ENCODE results near the gene ATP11A.

DNA sequence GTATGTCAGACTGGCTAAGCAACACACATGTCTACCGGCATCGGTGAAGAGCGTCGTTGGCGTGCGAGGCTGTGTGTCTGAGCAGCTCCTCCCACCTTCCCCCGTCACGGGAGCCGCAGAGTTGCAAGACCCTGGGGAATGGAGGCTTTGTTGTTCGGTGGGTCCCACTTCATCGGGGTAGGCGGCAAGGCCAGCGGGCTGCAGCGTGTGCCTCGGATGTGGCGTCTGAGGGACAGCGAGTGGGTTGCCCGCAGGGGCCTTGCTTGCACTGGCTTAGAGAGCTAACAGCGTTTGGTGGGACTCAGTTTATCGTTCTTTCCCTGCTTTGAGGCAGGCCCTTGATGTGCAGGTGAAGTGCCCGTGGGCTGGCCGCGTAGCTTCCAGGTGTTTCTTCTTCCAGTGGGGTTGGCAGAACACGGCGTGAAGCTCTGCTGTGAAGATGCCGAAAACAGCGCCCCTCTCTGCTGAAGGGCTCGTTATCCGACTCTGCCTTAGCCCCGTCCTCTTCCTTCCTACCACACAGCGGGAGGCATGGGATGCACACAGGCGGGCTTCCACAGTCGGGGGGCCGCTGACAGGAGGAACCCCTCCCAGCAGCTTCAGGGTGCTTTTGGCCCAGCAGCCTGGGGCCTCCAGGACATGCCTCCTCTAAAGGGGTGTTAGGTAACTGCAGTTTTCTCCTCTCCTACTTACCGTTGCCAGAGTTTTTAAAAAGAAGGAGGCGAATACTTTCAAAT lies 85.2 kb downstream of the ATP11A start:
- TF ChIP-seq USF1 (CRISPR knock-in tag; IDR thresholded peaks at IDR 0.05) (no peak), POLR2A (conservative IDR thresholded peaks at IDR 0.05) (no peak), DNMT1 (IDR thresholded peaks at IDR 0.05) (no peak), ARID3A (IDR thresholded peaks at IDR 0.05; ENCODE audit: borderline replicate concordance, low read depth, low read length) (no peak), JUND (IDR thresholded peaks at IDR 0.05; ENCODE audit: borderline replicate concordance, low read depth, low read length) (no peak), JUND (tag; IDR thresholded peaks at IDR 0.05; ENCODE audit: borderline replicate concordance, low read depth, low read length) (no peak), EZH2 (IDR thresholded peaks at IDR 0.05; ENCODE audit: borderline replicate concordance, low read depth, low read length) (no peak), TBL1XR1 (IDR thresholded peaks at IDR 0.05; ENCODE audit: low read length in 2 of 2) (no peak), FOS (IDR thresholded peaks at IDR 0.05; ENCODE audit: extremely low read depth, insufficient read length) (no peak), MAZ (CRISPR knock-in tag; conservative IDR thresholded peaks at IDR 0.05 in 1 of 2, IDR thresholded peaks at IDR 0.05 in 1 of 2) (no peak), ZNF24 (IDR thresholded peaks at IDR 0.05) (no peak), HNRNPUL1 (IDR thresholded peaks at IDR 0.05; ENCODE audit: low read length) (no peak)
- TF ChIP-seq, protein P1, sequence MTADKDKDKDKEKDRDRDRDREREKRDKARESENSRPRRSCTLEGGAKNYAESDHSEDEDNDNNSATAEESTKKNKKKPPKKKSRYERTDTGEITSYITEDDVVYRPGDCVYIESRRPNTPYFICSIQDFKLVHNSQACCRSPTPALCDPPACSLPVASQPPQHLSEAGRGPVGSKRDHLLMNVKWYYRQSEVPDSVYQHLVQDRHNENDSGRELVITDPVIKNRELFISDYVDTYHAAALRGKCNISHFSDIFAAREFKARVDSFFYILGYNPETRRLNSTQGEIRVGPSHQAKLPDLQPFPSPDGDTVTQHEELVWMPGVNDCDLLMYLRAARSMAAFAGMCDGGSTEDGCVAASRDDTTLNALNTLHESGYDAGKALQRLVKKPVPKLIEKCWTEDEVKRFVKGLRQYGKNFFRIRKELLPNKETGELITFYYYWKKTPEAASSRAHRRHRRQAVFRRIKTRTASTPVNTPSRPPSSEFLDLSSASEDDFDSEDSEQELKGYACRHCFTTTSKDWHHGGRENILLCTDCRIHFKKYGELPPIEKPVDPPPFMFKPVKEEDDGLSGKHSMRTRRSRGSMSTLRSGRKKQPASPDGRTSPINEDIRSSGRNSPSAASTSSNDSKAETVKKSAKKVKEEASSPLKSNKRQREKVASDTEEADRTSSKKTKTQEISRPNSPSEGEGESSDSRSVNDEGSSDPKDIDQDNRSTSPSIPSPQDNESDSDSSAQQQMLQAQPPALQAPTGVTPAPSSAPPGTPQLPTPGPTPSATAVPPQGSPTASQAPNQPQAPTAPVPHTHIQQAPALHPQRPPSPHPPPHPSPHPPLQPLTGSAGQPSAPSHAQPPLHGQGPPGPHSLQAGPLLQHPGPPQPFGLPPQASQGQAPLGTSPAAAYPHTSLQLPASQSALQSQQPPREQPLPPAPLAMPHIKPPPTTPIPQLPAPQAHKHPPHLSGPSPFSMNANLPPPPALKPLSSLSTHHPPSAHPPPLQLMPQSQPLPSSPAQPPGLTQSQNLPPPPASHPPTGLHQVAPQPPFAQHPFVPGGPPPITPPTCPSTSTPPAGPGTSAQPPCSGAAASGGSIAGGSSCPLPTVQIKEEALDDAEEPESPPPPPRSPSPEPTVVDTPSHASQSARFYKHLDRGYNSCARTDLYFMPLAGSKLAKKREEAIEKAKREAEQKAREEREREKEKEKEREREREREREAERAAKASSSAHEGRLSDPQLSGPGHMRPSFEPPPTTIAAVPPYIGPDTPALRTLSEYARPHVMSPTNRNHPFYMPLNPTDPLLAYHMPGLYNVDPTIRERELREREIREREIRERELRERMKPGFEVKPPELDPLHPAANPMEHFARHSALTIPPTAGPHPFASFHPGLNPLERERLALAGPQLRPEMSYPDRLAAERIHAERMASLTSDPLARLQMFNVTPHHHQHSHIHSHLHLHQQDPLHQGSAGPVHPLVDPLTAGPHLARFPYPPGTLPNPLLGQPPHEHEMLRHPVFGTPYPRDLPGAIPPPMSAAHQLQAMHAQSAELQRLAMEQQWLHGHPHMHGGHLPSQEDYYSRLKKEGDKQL (CRISPR knock-in tag; IDR thresholded peaks at IDR 0.05; ENCODE audit: borderline replicate concordance) = no peak
- TF ChIP-seq, protein P2, sequence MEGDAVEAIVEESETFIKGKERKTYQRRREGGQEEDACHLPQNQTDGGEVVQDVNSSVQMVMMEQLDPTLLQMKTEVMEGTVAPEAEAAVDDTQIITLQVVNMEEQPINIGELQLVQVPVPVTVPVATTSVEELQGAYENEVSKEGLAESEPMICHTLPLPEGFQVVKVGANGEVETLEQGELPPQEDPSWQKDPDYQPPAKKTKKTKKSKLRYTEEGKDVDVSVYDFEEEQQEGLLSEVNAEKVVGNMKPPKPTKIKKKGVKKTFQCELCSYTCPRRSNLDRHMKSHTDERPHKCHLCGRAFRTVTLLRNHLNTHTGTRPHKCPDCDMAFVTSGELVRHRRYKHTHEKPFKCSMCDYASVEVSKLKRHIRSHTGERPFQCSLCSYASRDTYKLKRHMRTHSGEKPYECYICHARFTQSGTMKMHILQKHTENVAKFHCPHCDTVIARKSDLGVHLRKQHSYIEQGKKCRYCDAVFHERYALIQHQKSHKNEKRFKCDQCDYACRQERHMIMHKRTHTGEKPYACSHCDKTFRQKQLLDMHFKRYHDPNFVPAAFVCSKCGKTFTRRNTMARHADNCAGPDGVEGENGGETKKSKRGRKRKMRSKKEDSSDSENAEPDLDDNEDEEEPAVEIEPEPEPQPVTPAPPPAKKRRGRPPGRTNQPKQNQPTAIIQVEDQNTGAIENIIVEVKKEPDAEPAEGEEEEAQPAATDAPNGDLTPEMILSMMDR (IDR thresholded peaks at IDR 0.05 in 2 of 3, conservative IDR thresholded peaks at IDR 0.05 in 1 of 3; ENCODE audit: insufficient read depth in 2 of 3, low read depth in 1 of 3, low read length in 3 of 3) = no peak
